OCI-LY1 (cell line): Measurements from ENCODE around the gene PARN.
"Not testable (repeated sequence)": the region's sequence is repeated elsewhere in the genome, so short reads cannot be mapped to it uniquely, and the experiment has no call there.

Experiments used
- H2AFZ ChIP-seq: fragments of 200-600 bp; sonication (generic), shearing (Covaris generic); 2 replicates; pipeline ENCODE4 v1.6.0; 2014; ENCODE audit warnings: antibody characterized with exemption, mild to moderate bottlenecking, low read length
- H3F3A ChIP-seq: fragments of 200-600 bp; sonication (generic), shearing (Covaris generic); 2 replicates; pipeline ENCODE4 v1.6.0; 2014; ENCODE audit warnings: mild to moderate bottlenecking, antibody characterized with exemption, low read length, moderate library complexity; ENCODE audit not compliant: insufficient read depth
- H3K27ac ChIP-seq: fragments of 200-600 bp; sonication (generic); 2 replicates; pipeline ENCODE4 v1.5.1; 2014; ENCODE audit warnings: low read length, mixed run types, mild to moderate bottlenecking, low read depth; ENCODE audit not compliant: poor library complexity, severe bottlenecking
- H3K27me3 ChIP-seq: fragments of 200-600 bp; sonication (generic); 2 replicates; pipeline ENCODE4 v1.6.0; 2014; ENCODE audit warnings: antibody characterized with exemption, mild to moderate bottlenecking, low read length, moderate library complexity; ENCODE audit not compliant: insufficient read depth
- H3K36me3 ChIP-seq: fragments of 200-600 bp; sonication (generic); 2 replicates; pipeline ENCODE4 v1.6.1; 2014; ENCODE audit warnings: mild to moderate bottlenecking, antibody characterized with exemption, low read length, moderate library complexity, mixed read lengths; ENCODE audit not compliant: insufficient read depth
- H3K4me1 ChIP-seq: fragments of 200-600 bp; sonication (generic); 2 replicates; pipeline ENCODE4 v1.5.1; 2014; ENCODE audit warnings: mild to moderate bottlenecking, low read length, moderate library complexity; ENCODE audit not compliant: insufficient read depth, severe bottlenecking
- H3K4me2 ChIP-seq: fragments of 200-600 bp; sonication (generic), shearing (Covaris generic); 2 replicates; pipeline ENCODE4 v1.6.1; 2014; ENCODE audit warnings: low read length
- H3K4me3 ChIP-seq: fragments of 200-600 bp; sonication (generic); 2 replicates; pipeline ENCODE4 v1.5.1; 2014; ENCODE audit warnings: low read length, low read depth, mild to moderate bottlenecking, mixed read lengths; ENCODE audit not compliant: poor library complexity, severe bottlenecking
- H3K79me2 ChIP-seq: fragments of 200-600 bp; shearing (Covaris generic); 2 replicates; pipeline ENCODE4 v1.6.1; 2016; ENCODE audit warnings: mixed run types, low read length, mixed read lengths; ENCODE audit not compliant: insufficient read depth
- H3K9ac ChIP-seq: fragments of 200-600 bp; sonication (generic), shearing (Covaris generic); 2 replicates; pipeline ENCODE4 v1.6.1; 2014; ENCODE audit warnings: mild to moderate bottlenecking, low read length, mixed read lengths
- H3K9me2 ChIP-seq: fragments of 200-600 bp; sonication (generic), shearing (Covaris generic); 2 replicates; pipeline ENCODE4 v1.6.1; 2014; ENCODE audit warnings: low read depth, mild to moderate bottlenecking, low read length, mixed read lengths
- H3K9me3 ChIP-seq: fragments of 200-600 bp; shearing (Covaris generic); 2 replicates; pipeline ENCODE4 v1.6.1; 2014; ENCODE audit warnings: low read length, mixed read lengths
- H4K20me1 ChIP-seq: fragments of 200-600 bp; sonication (generic), shearing (Covaris generic); 2 replicates; pipeline ENCODE4 v1.6.0; 2016; ENCODE audit warnings: mild to moderate bottlenecking, low read length; ENCODE audit not compliant: insufficient read depth
- CTCF ChIP-seq: fragments of 200-600 bp; sonication (generic), shearing (Covaris generic); IDR thresholded peaks from 2 replicates; pipeline ENCODE4 v1.5.1; 2017; ENCODE audit warnings: mild to moderate bottlenecking, antibody characterized with exemption, low read length, moderate library complexity, mixed read lengths
- EZH2 ChIP-seq: fragments of 200-600 bp; sonication (generic), shearing (Covaris generic); IDR thresholded peaks from 2 replicates; pipeline ENCODE4 v1.8.0; 2017; ENCODE audit warnings: borderline replicate concordance, mixed run types, mild to moderate bottlenecking, antibody characterized with exemption, low read length, moderate library complexity, mixed read lengths

The PARN gene

GRCh38 chr16:14434860-14435259, 195.2 kb downstream of the PARN start:
- no peaks in the 10 kb centered on the region for H3F3A ChIP-seq
- no peaks in the 10 kb centered on the region; the same call in 1 of the 2 replicates for H3K9me3 ChIP-seq
- no peak overlapping the region for H3K4me2 ChIP-seq
- TF ChIP-seq EZH2 (no peak), CTCF (no peak)
- H3K27ac ChIP-seq, result no peak overlapping the region
- no peak overlapping the region for H2AFZ ChIP-seq
- H3K79me2 ChIP-seq, result no peaks in the 10 kb centered on the region
- H3K36me3 ChIP-seq, result peaks cover 31% of the 10 kb centered on the region
- H3K4me3 ChIP-seq, result no peak overlapping the region
- no peaks in the 10 kb centered on the region for H3K27me3 ChIP-seq
- no peaks in the 10 kb centered on the region for H3K9me2 ChIP-seq
- H3K9ac ChIP-seq, result no peak overlapping the region
- no peaks in the 10 kb centered on the region for H4K20me1 ChIP-seq
- H3K4me1 ChIP-seq, result no peaks in the 10 kb centered on the region

DNA sequence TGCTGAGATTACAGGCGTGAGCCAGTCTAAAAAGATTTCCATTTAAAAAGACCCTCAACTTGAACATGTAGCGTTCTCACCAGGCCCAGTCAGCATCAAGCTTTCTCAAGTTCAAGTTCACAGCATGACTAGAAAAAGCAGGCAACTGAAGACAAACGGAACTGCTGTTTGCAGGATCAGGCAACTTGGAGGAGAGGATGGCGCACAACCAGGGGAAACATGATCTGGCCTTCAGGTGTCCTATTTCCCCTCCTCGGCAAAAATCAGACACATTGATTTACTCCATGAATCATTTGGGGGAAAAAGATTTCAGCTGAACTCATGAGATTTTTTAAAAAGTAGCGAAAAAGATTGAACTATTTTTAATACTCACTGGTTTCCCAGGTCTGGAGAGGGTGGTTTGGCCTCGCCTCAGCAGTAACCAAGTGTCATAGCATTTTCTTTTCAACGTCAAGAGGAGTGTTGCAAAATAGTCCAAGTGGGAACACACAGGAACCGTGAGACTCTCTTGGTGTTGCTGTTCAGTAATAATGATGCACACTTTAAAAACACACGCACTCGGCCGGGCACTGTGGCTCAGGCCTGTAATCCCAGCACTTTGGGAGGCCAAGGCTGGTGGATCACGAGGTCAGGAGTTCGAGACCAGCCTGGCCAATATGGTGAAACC, 201.0 kb downstream of the PARN start:
- H3K27ac ChIP-seq, H4K20me1 ChIP-seq, H3K27me3 ChIP-seq, H2AFZ ChIP-seq, H3K9me2 ChIP-seq, H3K9ac ChIP-seq, H3K4me3 ChIP-seq, H3K9me3 ChIP-seq, H3F3A ChIP-seq, H3K79me2 ChIP-seq, H3K4me2 ChIP-seq, H3K4me1 ChIP-seq: not testable (repeated sequence)
- peaks cover 18% of the 10 kb centered on the region for H3K36me3 ChIP-seq

- Histone ChIP-seq H3K36me3 (peaks cover 8% of the 10 kb centered on the region), H4K20me1 (no peaks in the 10 kb centered on the region), H3K4me3 (no peak overlapping the region), H3K27me3 (no peaks in the 10 kb centered on the region), H3K27ac (no peak overlapping the region), H3K9ac (no peak overlapping the region), H3K4me1 (no peaks in the 10 kb centered on the region), H2AFZ (no peak overlapping the region), H3K9me3 (no peaks in the 10 kb centered on the region; the same call in 1 of the 2 replicates), H3K9me2 (no peaks in the 10 kb centered on the region), H3K79me2 (no peaks in the 10 kb centered on the region), H3K4me2 (no peak overlapping the region), H3F3A (no peaks in the 10 kb centered on the region)
- TF ChIP-seq CTCF, result no peak
- TF ChIP-seq EZH2, result no peak
These were observed 202.0 kb downstream of the PARN start for GRCh38 chr16:14428043-14428442.

DNA sequence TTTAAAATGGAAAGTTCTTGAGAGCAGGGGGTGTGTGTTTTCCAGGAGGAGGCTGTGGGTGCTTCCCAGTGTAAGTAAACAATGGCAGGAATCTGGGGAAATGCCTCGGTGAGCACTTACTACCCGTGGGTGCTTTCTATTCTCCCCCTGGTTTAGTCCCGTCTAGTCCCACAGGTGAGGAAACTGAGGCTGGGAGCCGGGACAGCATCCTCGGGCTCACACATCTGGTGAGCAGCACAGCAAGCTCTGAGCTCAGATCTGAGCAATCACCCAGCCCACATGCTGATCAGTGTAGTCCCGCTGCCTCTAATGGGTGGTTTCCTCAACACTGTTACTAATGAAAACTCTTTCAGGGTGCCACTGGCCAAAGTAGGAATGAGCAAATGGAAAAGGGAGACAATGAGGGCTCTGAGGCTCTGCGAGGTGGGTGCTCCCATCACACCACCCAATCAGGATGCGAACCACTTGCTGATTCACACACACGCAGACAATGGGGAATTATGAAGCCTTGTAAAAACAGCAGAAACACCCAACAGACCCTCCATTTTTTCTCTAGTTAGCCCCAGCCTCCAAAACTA, 202.6 kb downstream of the PARN start:
- no peaks in the 10 kb centered on the region for H3K9me2 ChIP-seq
- H3K36me3 ChIP-seq, result peaks cover 7% of the 10 kb centered on the region; the same call in 1 of the 2 replicates
- H2AFZ ChIP-seq, result no peak overlapping the region
- no peaks in the 10 kb centered on the region for H4K20me1 ChIP-seq
- no peak overlapping the region for H3K27ac ChIP-seq
- no peaks in the 10 kb centered on the region for H3F3A ChIP-seq
- H3K9me3 ChIP-seq, result no peaks in the 10 kb centered on the region; the same call in 1 of the 2 replicates
- H3K4me1 ChIP-seq, result no peaks in the 10 kb centered on the region
- no peak overlapping the region for H3K9ac ChIP-seq
- no peak overlapping the region for H3K4me3 ChIP-seq
- H3K27me3 ChIP-seq, result no peaks in the 10 kb centered on the region
- no peaks in the 10 kb centered on the region for H3K79me2 ChIP-seq
- no peak for TF ChIP-seq EZH2
- TF ChIP-seq CTCF, result no peak
- H3K4me2 ChIP-seq, result no peak overlapping the region
